Astrocyte (in vitro differentiated cells and primary cell): Measurements from ENCODE around the gene BATF.

Experiments used
- EZH2 ChIP-seq: IDR thresholded peaks from 2 replicates; pipeline ENCODE4 v1.6.1; 2012; ENCODE audit warnings: mild to moderate bottlenecking, low read length, inconsistent platforms; ENCODE audit not compliant: insufficient read depth
- TF ChIP-seq, protein P1 (sequence below): IDR thresholded peaks from 2 replicates; pipeline ENCODE4 v1.5.1; 2011; ENCODE audit warnings: low read depth, mild to moderate bottlenecking, inconsistent platforms, low read length, moderate library complexity; ENCODE audit not compliant: insufficient read depth

DNA sequence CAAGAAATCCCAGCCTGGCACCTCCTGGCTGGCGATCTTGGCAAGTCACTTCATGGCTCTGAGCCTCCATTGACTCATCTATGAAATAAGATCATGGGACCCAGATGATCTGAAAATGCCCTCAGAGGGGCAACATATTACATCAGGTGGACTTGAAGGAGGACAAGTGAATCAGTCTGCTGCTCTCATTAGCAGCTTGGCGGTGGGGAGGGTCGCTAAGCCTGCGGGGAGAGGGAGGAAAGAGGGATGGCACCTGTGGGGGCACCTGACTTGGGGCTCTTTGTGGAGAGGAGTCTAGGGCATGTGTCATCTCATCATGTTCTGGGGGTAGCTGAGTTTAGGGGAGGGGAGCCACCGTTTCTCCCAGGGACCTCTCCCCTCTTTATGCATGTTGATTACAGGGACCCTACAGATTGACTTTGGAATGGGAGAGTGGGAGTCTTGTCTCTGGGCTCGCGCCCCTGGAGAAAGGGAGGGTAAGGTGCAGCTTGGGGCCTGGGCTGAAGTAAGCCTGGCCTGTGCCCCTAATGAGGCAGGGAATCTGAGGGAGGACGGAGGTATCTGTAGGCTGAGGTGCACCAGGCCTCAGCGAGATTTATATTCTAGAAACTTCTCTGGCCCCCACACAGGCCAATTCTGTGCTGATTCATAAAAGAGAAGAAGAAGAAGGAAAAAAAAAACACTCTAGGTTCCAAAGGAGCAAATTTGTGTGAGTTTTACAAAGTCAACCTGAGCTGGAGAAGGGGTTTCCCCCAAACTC, 29.3 kb upstream of the BATF start:
- TF ChIP-seq, protein P1, sequence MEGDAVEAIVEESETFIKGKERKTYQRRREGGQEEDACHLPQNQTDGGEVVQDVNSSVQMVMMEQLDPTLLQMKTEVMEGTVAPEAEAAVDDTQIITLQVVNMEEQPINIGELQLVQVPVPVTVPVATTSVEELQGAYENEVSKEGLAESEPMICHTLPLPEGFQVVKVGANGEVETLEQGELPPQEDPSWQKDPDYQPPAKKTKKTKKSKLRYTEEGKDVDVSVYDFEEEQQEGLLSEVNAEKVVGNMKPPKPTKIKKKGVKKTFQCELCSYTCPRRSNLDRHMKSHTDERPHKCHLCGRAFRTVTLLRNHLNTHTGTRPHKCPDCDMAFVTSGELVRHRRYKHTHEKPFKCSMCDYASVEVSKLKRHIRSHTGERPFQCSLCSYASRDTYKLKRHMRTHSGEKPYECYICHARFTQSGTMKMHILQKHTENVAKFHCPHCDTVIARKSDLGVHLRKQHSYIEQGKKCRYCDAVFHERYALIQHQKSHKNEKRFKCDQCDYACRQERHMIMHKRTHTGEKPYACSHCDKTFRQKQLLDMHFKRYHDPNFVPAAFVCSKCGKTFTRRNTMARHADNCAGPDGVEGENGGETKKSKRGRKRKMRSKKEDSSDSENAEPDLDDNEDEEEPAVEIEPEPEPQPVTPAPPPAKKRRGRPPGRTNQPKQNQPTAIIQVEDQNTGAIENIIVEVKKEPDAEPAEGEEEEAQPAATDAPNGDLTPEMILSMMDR, result no peak
- no peak for TF ChIP-seq EZH2
